ENCODE data around the gene RPS6KA2. TPM values are rescaled to one million over a fixed set of nuclear protein-coding genes. Genes with fewer than 3 reads are reported as not detected.
A peak's percentile ranks its signal among the peaks of the same experiment; 100 is the strongest.

Gene RPS6KA2
- total RNA-seq, 1 experiment from 2014 or later: 7.2 TPM

DNA sequence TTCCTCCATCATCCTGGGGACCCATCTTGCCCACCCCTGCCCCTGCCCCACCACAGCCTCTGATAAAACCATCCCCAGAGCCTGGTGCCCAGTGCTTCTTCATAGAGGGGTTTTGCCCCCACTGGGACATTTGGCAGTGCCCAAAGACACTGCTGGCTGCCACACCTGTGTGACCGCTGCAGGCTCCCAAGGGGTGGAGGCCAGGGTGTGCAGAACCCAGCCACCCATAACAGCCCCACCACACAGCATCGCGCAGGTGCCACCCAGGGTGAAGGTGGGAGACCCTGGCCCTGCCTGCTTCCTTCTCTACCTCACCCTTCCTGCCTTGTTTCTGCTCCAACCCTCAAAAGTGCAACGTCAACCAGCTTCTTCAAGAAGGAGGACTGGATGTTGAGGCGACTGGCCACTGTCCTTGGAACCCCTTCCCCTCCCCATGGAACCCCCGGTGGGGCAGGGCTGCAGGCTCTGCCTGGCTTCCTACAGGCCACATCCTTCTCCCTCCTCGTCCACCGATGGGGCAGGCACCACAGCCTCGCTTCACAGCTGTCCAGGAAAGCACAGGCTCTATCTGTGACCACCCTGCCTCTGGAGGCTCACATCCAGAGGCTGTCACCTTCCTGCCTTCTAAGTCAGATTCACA, 165.1 kb downstream of the RPS6KA2 start:
- DNase-seq: peak; percentile 63
- peak overlapping the region; percentile 63 for H3K4me2 ChIP-seq (ENCODE audit: low read depth, low read length, poor library complexity, severe bottlenecking)

DNA sequence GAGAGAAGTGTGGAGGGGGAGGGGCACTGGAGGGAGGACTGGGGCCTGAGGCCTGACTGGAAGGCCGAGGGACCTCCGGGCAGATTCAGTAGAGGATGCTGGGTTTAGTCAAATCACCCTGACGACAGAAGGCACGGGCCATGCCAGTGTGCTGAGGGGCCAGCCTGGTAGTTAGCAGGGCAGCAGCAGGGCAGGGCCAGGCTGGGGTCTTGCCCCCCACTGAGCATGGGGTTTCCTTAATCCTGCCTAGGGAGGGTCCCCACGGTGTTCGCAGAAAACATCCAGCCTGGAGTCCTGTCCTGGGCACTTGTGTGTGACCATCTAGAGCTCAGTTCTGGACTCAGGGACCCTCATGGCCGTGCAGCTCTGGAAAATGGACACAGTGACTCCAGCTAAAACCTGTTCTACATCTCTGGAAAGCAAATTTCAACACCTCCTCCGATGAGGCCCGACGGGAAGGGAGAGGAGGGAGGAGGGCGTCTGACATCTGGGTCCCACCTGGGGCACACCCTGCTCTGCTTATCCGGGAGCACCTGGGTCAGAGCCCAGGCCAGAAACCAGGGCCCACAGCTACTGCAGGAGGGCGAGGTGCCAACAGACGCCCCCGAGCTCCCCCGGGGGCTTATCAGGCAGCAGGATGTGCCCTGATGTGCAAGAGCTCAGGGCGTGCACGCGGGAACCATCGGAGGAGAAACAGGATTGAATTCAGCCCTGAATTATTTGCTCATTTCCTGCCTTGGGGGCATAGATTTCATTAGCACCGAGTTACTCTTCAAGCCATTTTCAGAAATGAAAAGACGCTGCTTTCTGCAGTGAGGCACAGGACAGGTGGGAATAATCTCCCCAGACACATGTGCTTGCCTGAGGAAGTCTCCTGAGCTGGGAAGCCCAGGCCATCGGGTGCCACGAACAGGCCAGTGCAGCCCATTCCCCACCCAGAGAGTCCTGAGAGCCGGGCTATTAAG, 166.3 kb downstream of the RPS6KA2 start:
- Histone ChIP-seq H3K36me3 (ENCODE audit: insufficient read depth, low read length) (peaks cover 15% of the 10 kb centered on the region; the same call in 1 of the 2 replicates), H3K27ac (ENCODE audit: low read length) (peak overlapping the region; percentile 86), H3K79me2 (ENCODE audit: low read length) (no peaks in the 10 kb centered on the region), H3K9me2 (replicated peaks; ENCODE audit: insufficient read depth, low read length) (no peaks in the 10 kb centered on the region), H3K4me3 (ENCODE audit: low read length) (peak overlapping the region; percentile 25; the same call in 1 of the 2 replicates), H4K20me1 (ENCODE audit: insufficient read depth, low read depth, low read length) (no peaks in the 10 kb centered on the region), H3K4me1 (ENCODE audit: low read length) (peaks cover 58% of the 10 kb centered on the region), H3K9me3 (ENCODE audit: low read length) (no peaks in the 10 kb centered on the region), H3K4me2 (ENCODE audit: low read depth, low read length, poor library complexity, severe bottlenecking) (peak overlapping the region; percentile 63), H2AFZ (ENCODE audit: low read length) (0 out of 2 replicates have a peak overlapping the region, but pooled peaks have one; percentile 34), H3K9ac (ENCODE audit: low read length) (peak overlapping the region; percentile 59), H3K27me3 (ENCODE audit: low read length) (no peaks in the 10 kb centered on the region)
- DNase-seq: peak; percentile 65

More for the DNA sequence above, 165.1 kb downstream of the RPS6KA2 start:
- Histone ChIP-seq H3K27ac (ENCODE audit: low read length) (peak overlapping the region; percentile 86), H2AFZ (ENCODE audit: low read length) (no peak overlapping the region), H3K4me3 (ENCODE audit: low read length) (peak overlapping the region; percentile 41), H3K4me1 (ENCODE audit: low read length) (peaks cover 65% of the 10 kb centered on the region), H3K9me2 (replicated peaks; ENCODE audit: insufficient read depth, low read length) (no peaks in the 10 kb centered on the region), H3K27me3 (ENCODE audit: low read length) (no peaks in the 10 kb centered on the region), H3K36me3 (ENCODE audit: insufficient read depth, low read length) (peaks cover 15% of the 10 kb centered on the region; the same call in 1 of the 2 replicates), H3K79me2 (ENCODE audit: low read length) (no peaks in the 10 kb centered on the region), H3K9me3 (ENCODE audit: low read length) (no peaks in the 10 kb centered on the region), H3K9ac (ENCODE audit: low read length) (peak overlapping the region; percentile 59), H4K20me1 (ENCODE audit: insufficient read depth, low read depth, low read length) (no peaks in the 10 kb centered on the region)

- Histone ChIP-seq H3K9me2 (replicated peaks; ENCODE audit: insufficient read depth, low read length) (no peaks in the 10 kb centered on the region), H3K9ac (ENCODE audit: low read length) (no peak overlapping the region), H3K36me3 (ENCODE audit: insufficient read depth, low read length) (peaks cover 15% of the 10 kb centered on the region; the same call in 1 of the 2 replicates), H3K4me1 (ENCODE audit: low read length) (peaks cover 50% of the 10 kb centered on the region), H3K79me2 (ENCODE audit: low read length) (no peaks in the 10 kb centered on the region), H2AFZ (ENCODE audit: low read length) (no peak overlapping the region), H4K20me1 (ENCODE audit: insufficient read depth, low read depth, low read length) (no peaks in the 10 kb centered on the region), H3K4me2 (ENCODE audit: low read depth, low read length, poor library complexity, severe bottlenecking) (no peak overlapping the region), H3K27ac (ENCODE audit: low read length) (no peak overlapping the region), H3K27me3 (ENCODE audit: low read length) (no peaks in the 10 kb centered on the region), H3K9me3 (ENCODE audit: low read length) (no peaks in the 10 kb centered on the region), H3K4me3 (ENCODE audit: low read length) (no peak overlapping the region)
- DNase-seq: no peak
These were observed 167.1 kb downstream of the RPS6KA2 start for GRCh38 chr6:166459906-166460305.

DNA sequence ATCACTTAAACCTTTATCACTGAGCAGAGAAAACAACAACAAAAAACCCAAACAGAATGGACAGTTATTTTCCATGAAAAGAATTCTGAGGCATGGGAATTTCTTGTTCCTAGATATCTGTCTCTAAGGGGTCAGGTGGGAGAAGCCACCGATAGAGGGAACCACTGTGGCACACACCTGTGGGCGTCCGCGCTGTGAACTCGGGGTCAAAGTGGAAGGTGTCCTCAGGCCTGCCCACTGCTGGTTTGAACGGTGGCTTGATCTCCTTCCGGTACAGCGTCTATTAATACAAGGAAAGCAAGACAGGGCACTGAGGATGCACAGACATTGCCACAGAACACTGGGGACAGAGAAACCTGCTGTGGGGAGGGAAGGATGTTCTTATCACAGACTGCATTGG, 167.8 kb downstream of the RPS6KA2 start:
- Histone ChIP-seq H3K4me2 (ENCODE audit: low read depth, low read length, poor library complexity, severe bottlenecking) (no peak overlapping the region), H3K36me3 (ENCODE audit: insufficient read depth, low read length) (peaks cover 15% of the 10 kb centered on the region; the same call in 1 of the 2 replicates), H4K20me1 (ENCODE audit: insufficient read depth, low read depth, low read length) (no peaks in the 10 kb centered on the region), H3K9ac (ENCODE audit: low read length) (no peak overlapping the region), H3K4me1 (ENCODE audit: low read length) (peaks cover 44% of the 10 kb centered on the region), H3K27ac (ENCODE audit: low read length) (no peak overlapping the region), H3K79me2 (ENCODE audit: low read length) (no peaks in the 10 kb centered on the region), H3K9me3 (ENCODE audit: low read length) (no peaks in the 10 kb centered on the region), H3K27me3 (ENCODE audit: low read length) (no peaks in the 10 kb centered on the region), H2AFZ (ENCODE audit: low read length) (no peak overlapping the region), H3K9me2 (replicated peaks; ENCODE audit: insufficient read depth, low read length) (no peaks in the 10 kb centered on the region), H3K4me3 (ENCODE audit: low read length) (no peak overlapping the region)
- DNase-seq: no peak

DNA sequence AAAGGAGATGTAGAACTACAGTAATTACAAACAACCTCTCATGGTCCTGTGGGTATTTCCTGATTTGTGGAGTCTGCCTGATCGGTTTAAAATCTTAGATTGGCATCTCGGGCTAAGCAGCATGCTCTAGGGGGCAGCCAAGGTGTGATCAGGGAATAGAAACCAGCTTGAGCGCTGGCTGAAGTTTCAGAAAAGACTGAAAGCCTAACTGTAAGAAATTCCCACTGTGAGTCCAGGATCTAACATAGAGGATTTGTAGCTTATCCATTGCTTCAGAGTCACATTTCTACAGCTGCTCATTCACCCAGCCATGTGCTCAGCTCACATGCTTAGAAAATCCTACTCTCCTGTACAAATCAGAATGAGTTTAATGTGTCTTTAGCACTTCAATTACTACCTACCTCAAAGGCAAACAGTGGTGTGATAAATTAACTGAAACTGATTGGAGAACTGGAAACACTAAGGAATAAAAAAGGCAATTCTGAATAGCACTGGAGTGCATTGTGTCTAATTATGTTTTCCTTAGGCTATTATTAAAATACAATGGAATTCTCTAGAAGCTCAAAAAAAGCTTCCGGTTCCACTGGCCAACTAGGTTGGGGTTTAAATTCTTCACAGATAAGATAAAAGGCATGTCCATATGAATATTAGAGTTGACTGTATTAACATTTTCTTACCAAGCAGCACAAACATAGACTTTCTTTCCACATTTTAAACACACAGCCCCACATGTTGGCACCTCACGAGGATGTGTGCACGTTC, 170.5 kb downstream of the RPS6KA2 start:
- DNase-seq: peak; percentile 73
- Histone ChIP-seq H3K27me3 (ENCODE audit: low read length) (no peaks in the 10 kb centered on the region), H3K9me3 (ENCODE audit: low read length) (no peaks in the 10 kb centered on the region), H4K20me1 (ENCODE audit: insufficient read depth, low read depth, low read length) (no peaks in the 10 kb centered on the region), H2AFZ (ENCODE audit: low read length) (no peak overlapping the region), H3K27ac (ENCODE audit: low read length) (no peak overlapping the region), H3K9ac (ENCODE audit: low read length) (no peak overlapping the region), H3K9me2 (replicated peaks; ENCODE audit: insufficient read depth, low read length) (no peaks in the 10 kb centered on the region), H3K36me3 (ENCODE audit: insufficient read depth, low read length) (peaks cover 15% of the 10 kb centered on the region; the same call in 1 of the 2 replicates), H3K4me3 (ENCODE audit: low read length) (no peak overlapping the region), H3K4me1 (ENCODE audit: low read length) (peaks cover 17% of the 10 kb centered on the region), H3K79me2 (ENCODE audit: low read length) (no peaks in the 10 kb centered on the region), H3K4me2 (ENCODE audit: low read depth, low read length, poor library complexity, severe bottlenecking) (no peak overlapping the region)

GRCh38 chr6:166454692-166455515, 172.1 kb downstream of the RPS6KA2 start:
- Histone ChIP-seq H3K27ac (ENCODE audit: low read length) (no peak overlapping the region), H3K36me3 (ENCODE audit: insufficient read depth, low read length) (peaks cover 15% of the 10 kb centered on the region; the same call in 1 of the 2 replicates), H3K79me2 (ENCODE audit: low read length) (no peaks in the 10 kb centered on the region), H2AFZ (ENCODE audit: low read length) (no peak overlapping the region), H3K4me1 (ENCODE audit: low read length) (no peaks in the 10 kb centered on the region; the same call in 1 of the 2 replicates), H3K4me2 (ENCODE audit: low read depth, low read length, poor library complexity, severe bottlenecking) (no peak overlapping the region), H3K9me3 (ENCODE audit: low read length) (no peaks in the 10 kb centered on the region), H3K4me3 (ENCODE audit: low read length) (no peak overlapping the region), H3K9me2 (replicated peaks; ENCODE audit: insufficient read depth, low read length) (no peaks in the 10 kb centered on the region), H3K9ac (ENCODE audit: low read length) (no peak overlapping the region), H4K20me1 (ENCODE audit: insufficient read depth, low read depth, low read length) (no peaks in the 10 kb centered on the region), H3K27me3 (ENCODE audit: low read length) (no peaks in the 10 kb centered on the region)
- no peak for DNase-seq

DNA sequence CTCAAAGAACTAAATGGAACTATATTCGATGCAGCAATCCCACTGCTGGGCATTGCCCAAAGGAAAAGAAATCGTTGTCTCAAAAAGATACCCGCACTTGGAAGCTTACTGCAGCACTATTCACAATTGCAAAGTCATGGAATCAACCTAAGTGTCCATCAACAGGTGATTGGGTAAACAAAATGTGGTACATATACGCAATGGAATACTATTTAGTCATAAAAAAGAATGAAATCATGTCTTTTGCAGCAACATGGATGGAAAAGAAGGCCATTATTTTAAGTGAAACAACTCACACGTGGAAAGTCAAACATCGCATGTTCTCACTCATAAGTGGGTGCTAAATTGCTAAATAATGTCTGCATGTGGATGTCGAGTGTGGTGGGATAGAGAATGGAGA, 173.4 kb downstream of the RPS6KA2 start:
- Histone ChIP-seq H4K20me1 (ENCODE audit: insufficient read depth, low read depth, low read length) (no peaks in the 10 kb centered on the region), H3K27me3 (ENCODE audit: low read length) (no peaks in the 10 kb centered on the region), H2AFZ (ENCODE audit: low read length) (no peak overlapping the region), H3K9me2 (replicated peaks; ENCODE audit: insufficient read depth, low read length) (no peaks in the 10 kb centered on the region), H3K27ac (ENCODE audit: low read length) (no peak overlapping the region), H3K4me1 (ENCODE audit: low read length) (no peaks in the 10 kb centered on the region; the same call in 1 of the 2 replicates), H3K4me3 (ENCODE audit: low read length) (no peak overlapping the region), H3K4me2 (ENCODE audit: low read depth, low read length, poor library complexity, severe bottlenecking) (no peak overlapping the region), H3K9me3 (ENCODE audit: low read length) (no peaks in the 10 kb centered on the region), H3K9ac (ENCODE audit: low read length) (no peak overlapping the region), H3K79me2 (ENCODE audit: low read length) (no peaks in the 10 kb centered on the region), H3K36me3 (ENCODE audit: insufficient read depth, low read length) (peaks cover 11% of the 10 kb centered on the region; the same call in 1 of the 2 replicates)
- no peak for DNase-seq
